Activated CD4-positive, alpha-beta T cell treated with anti-CD3 and anti-CD28 coated beads for 36 hours (primary cell): ENCODE results near the gene ERG. TPM values are rescaled to one million over a fixed set of nuclear protein-coding genes. Genes with fewer than 3 reads are reported as not detected.

ENCODE experiments used
- ATAC-seq: fragments of 200-7000 bp; cut with Tn5 transposase; one replicate; pipeline ENCODE4 v1.10.0; 2021; ENCODE audit warnings: mild to moderate bottlenecking, moderate library complexity
- CTCF ChIA-PET: fragments of 350-600 bp; sonication (Branson Sonifier 250); formaldehyde crosslinking; loops from one replicate; lab custom pipeline; 2021; ENCODE audit warnings: antibody characterized with exemption; lab: Charles Lee
- POLR2A ChIA-PET: fragments of 350-600 bp; sonication (Branson Sonifier 250); formaldehyde crosslinking; loops from one replicate; lab custom pipeline; 2021; ENCODE audit warnings: antibody characterized with exemption, inconsistent platforms; lab: Charles Lee
- DNase-seq: peaks from one replicate; pipeline ENCODE4 v3.0.0-alpha.2; 2020
- H3K27ac Mint-ChIP-seq: one replicate; pipeline ENCODE4 v1.8.0; 2021; ENCODE audit warnings: mixed read lengths
- H3K27me3 Mint-ChIP-seq: one replicate; pipeline ENCODE4 v1.8.0; 2021; ENCODE audit warnings: mixed read lengths
- H3K36me3 Mint-ChIP-seq: one replicate; pipeline ENCODE4 v1.8.0; 2021; ENCODE audit warnings: low read depth, mixed read lengths
- H3K4me1 Mint-ChIP-seq: one replicate; pipeline ENCODE4 v1.8.0; 2021; ENCODE audit warnings: mixed read lengths
- H3K4me3 Mint-ChIP-seq: one replicate; pipeline ENCODE4 v1.8.0; 2021; ENCODE audit warnings: mild to moderate bottlenecking, moderate library complexity, mixed read lengths
- H3K9me3 Mint-ChIP-seq: one replicate; pipeline ENCODE4 v1.8.0; 2021; ENCODE audit warnings: low read depth, mixed read lengths
- intact Hi-C, 2 experiments: fragments of 100-400 bp; cut with DNase I in 1 of 2; cut with micrococcal nuclease in 1 of 2; formaldehyde crosslinking; loops; one replicate each; pipeline versions ENCODE4 v1.14.2 to v1.15.1; 2022 to 2024; cut with DNase I, micrococcal nuclease
- total RNA-seq, 2 experiments: library from RNA; stranded (reverse); gene quantifications; one replicate each; pipeline ENCODE4 v1.2.3, GENCODE V29; 2021

Gene ERG
- total RNA-seq, 2 experiments from 2014 or later = 0.07 TPM; not detected in 1

- POLR2A ChIA-PET = no interaction called here
- CTCF ChIA-PET = interaction anchor here (1.1 kb wide), 1 partner anchor 8 kb away, joined by 3 read pairs; no protein-coding TSS in a partner anchor
- Mint-ChIP-seq H3K36me3 (no peaks in the 10 kb centered on the region), H3K9me3 (no peaks in the 10 kb centered on the region), H3K4me3 (no peak overlapping the region), H3K27me3 (peaks cover 15% of the 10 kb centered on the region), H3K27ac (no peak overlapping the region), H3K4me1 (peaks cover 4% of the 10 kb centered on the region)
- intact Hi-C loops = no loop called here
- ATAC-seq (peak; percentile 68), DNase-seq (peak; percentile 40)
Measured at GRCh38 chr21:38386967-38387366, 111.3 kb downstream of the ERG start.

GRCh38 chr21:38385427-38386175 is 112.7 kb downstream of the ERG start:
- H3K27me3 Mint-ChIP-seq = peaks cover 15% of the 10 kb centered on the region
- H3K36me3 Mint-ChIP-seq = no peaks in the 10 kb centered on the region
- H3K4me1 Mint-ChIP-seq = peaks cover 4% of the 10 kb centered on the region
- H3K9me3 Mint-ChIP-seq = no peaks in the 10 kb centered on the region
- intact Hi-C loops = no loop called here
- ChIA-PET POLR2A (no interaction called here), CTCF (no interaction called here)
- no peak for ATAC-seq
- no peak overlapping the region for H3K4me3 Mint-ChIP-seq
- no peak overlapping the region for H3K27ac Mint-ChIP-seq
- DNase-seq = no peak

- ChIA-PET POLR2A (no interaction called here), CTCF (no interaction called here)
- no peak for DNase-seq
- Mint-ChIP-seq H3K9me3 (no peaks in the 10 kb centered on the region), H3K4me3 (no peak overlapping the region), H3K27ac (no peak overlapping the region), H3K27me3 (peaks cover 15% of the 10 kb centered on the region), H3K36me3 (no peaks in the 10 kb centered on the region), H3K4me1 (peaks cover 4% of the 10 kb centered on the region)
- intact Hi-C loops = no loop called here
- ATAC-seq = no peak
Measured at GRCh38 chr21:38384675-38385426, 113.4 kb downstream of the ERG start.

GRCh38 chr21:38384238-38384560 is 114.1 kb downstream of the ERG start:
- Mint-ChIP-seq H3K27ac (no peak overlapping the region), H3K27me3 (peaks cover 15% of the 10 kb centered on the region), H3K4me3 (no peak overlapping the region), H3K4me1 (peaks cover 4% of the 10 kb centered on the region), H3K9me3 (no peaks in the 10 kb centered on the region), H3K36me3 (no peaks in the 10 kb centered on the region)
- DNase-seq (no peak), ATAC-seq (no peak)
- ChIA-PET CTCF (no interaction called here), POLR2A (no interaction called here)
- intact Hi-C loops = no loop called here

- Mint-ChIP-seq H3K9me3 (no peaks in the 10 kb centered on the region), H3K27ac (no peak overlapping the region), H3K4me3 (no peak overlapping the region), H3K27me3 (peaks cover 15% of the 10 kb centered on the region), H3K36me3 (no peaks in the 10 kb centered on the region), H3K4me1 (peaks cover 4% of the 10 kb centered on the region)
- intact Hi-C loops = no loop called here
- POLR2A ChIA-PET = no interaction called here
- CTCF ChIA-PET = interaction anchor here (0.7 kb wide), 1 partner anchor 84 kb away, joined by 3 read pairs; no protein-coding TSS in a partner anchor
- ATAC-seq (no peak), DNase-seq (no peak)
Measured at GRCh38 chr21:38383411-38384237, 114.7 kb downstream of the ERG start.

GRCh38 chr21:38380481-38381137 is 117.7 kb downstream of the ERG start:
- Mint-ChIP-seq H3K27me3 (peaks cover 15% of the 10 kb centered on the region), H3K4me3 (no peak overlapping the region), H3K9me3 (no peaks in the 10 kb centered on the region), H3K36me3 (no peaks in the 10 kb centered on the region), H3K27ac (no peak overlapping the region), H3K4me1 (peaks cover 4% of the 10 kb centered on the region)
- DNase-seq = no peak
- POLR2A ChIA-PET = no interaction called here
- intact Hi-C loops = no loop called here
- CTCF ChIA-PET = interaction anchor here (0.6 to 0.8 kb wide), 4 partner anchors 52 to 531 kb away, joined by 3 to 4 read pairs (median 3); no protein-coding TSS in a partner anchor
- ATAC-seq = no peak

GRCh38 chr21:38379147-38379546 is 119.1 kb downstream of the ERG start:
- H3K4me3 Mint-ChIP-seq = no peak overlapping the region
- intact Hi-C loops = no loop called here
- ChIA-PET POLR2A (no interaction called here), CTCF (interaction anchor here (1.2 kb wide), 1 partner anchor 8 kb away, joined by 3 read pairs; no protein-coding TSS in a partner anchor)
- no peaks in the 10 kb centered on the region for H3K9me3 Mint-ChIP-seq
- peaks cover 4% of the 10 kb centered on the region for H3K4me1 Mint-ChIP-seq
- ATAC-seq = no peak
- H3K27ac Mint-ChIP-seq = no peak overlapping the region
- H3K27me3 Mint-ChIP-seq = peaks cover 13% of the 10 kb centered on the region
- DNase-seq = no peak
- H3K36me3 Mint-ChIP-seq = no peaks in the 10 kb centered on the region

GRCh38 chr21:38377165-38378088 is 120.8 kb downstream of the ERG start:
- DNase-seq (no peak), ATAC-seq (no peak)
- Mint-ChIP-seq H3K4me1 (peaks cover 4% of the 10 kb centered on the region), H3K4me3 (no peak overlapping the region), H3K27ac (no peak overlapping the region), H3K9me3 (no peaks in the 10 kb centered on the region), H3K27me3 (peaks cover 4% of the 10 kb centered on the region), H3K36me3 (no peaks in the 10 kb centered on the region)
- ChIA-PET CTCF (interaction anchor here (1.1 kb wide), 1 partner anchor 18 kb away, joined by 4 read pairs; no protein-coding TSS in a partner anchor), POLR2A (no interaction called here)
- intact Hi-C loops = no loop called here

GRCh38 chr21:38376693-38377092 is 121.6 kb downstream of the ERG start:
- Mint-ChIP-seq H3K27me3 (peaks cover 4% of the 10 kb centered on the region), H3K4me3 (no peak overlapping the region), H3K4me1 (peaks cover 4% of the 10 kb centered on the region), H3K27ac (no peak overlapping the region), H3K9me3 (no peaks in the 10 kb centered on the region), H3K36me3 (no peaks in the 10 kb centered on the region)
- DNase-seq (no peak), ATAC-seq (no peak)
- ChIA-PET POLR2A (no interaction called here), CTCF (interaction anchor here (0.6 to 1.1 kb wide), 2 partner anchors 19 to 250 kb away, joined by 3 to 4 read pairs; no protein-coding TSS in a partner anchor)
- intact Hi-C loops = no loop called here

GRCh38 chr21:38376235-38376634 is 122.0 kb downstream of the ERG start:
- Mint-ChIP-seq H3K27ac (no peak overlapping the region), H3K4me3 (no peak overlapping the region)
- POLR2A ChIA-PET = no interaction called here

More at GRCh38 chr21:38376235-38376634, 122.0 kb downstream of the ERG start:
- H3K9me3 Mint-ChIP-seq = no peaks in the 10 kb centered on the region
- CTCF ChIA-PET = interaction anchor here (0.6 kb wide), 1 partner anchor 249 kb away, joined by 3 read pairs; no protein-coding TSS in a partner anchor
- peaks cover 4% of the 10 kb centered on the region for H3K27me3 Mint-ChIP-seq
- ATAC-seq (peak; percentile 36), DNase-seq (peak; percentile 16)
- H3K4me1 Mint-ChIP-seq = peaks cover 4% of the 10 kb centered on the region
- intact Hi-C loops = no loop called here
- H3K36me3 Mint-ChIP-seq = no peaks in the 10 kb centered on the region
